DMS53 treated with DMSO at 0.1 percent for 48 hours (cell line): ENCODE data around the gene LGR5.

Experiments
- DNase-seq: peaks from one replicate; lab custom pipeline; 2025; ENCODE audit not compliant: unreplicated experiment; lab: John Stamatoyannopoulos, UW

LGR5 gene

DNA sequence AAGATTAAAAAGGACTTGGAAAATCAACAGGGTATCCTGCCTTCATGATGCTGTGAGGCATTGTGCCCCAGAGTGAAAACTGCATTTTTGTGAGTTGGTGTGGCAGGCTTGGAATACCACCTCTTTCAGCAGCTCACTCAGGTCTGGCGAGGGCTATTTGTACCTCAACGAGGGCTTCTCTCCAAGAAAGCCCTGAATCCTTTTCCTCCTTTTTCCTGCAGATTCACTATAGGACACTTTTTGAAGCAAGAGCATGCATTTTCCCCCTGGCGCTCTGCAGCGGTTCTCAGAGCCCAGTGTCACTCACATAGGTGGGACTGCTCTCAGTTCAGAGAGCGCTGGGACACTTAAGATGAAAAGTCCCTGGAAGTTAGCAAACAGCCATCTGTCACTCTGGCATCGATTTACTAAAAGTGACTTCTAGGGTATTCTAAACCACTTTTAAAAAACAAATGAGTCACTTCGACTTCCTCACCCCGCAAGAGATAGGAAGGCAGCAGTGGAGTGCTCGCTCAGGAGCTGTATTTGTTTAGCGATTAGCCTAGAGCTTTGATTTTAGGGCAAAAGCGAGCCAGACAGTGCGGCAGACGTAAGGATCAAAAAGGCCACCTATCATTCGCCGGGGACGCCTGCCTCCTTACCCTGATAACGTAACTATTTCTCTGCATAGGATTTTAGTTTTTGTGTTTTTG, 782 bp upstream of the LGR5 start:
- DNase-seq = peak; percentile 24

DNA sequence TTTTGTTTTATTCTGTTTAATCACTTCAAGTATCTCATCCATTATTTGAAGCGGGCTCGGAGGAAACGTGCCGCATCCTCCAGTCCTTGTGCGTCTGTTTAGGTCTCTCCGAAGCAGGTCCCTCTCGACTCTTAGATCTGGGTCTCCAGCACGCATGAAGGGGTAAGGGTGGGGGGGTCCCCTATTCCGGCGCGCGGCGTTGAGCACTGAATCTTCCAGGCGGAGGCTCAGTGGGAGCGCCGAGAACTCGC, 311 bp upstream of the LGR5 start:
- peak; percentile 31 for DNase-seq

DNA sequence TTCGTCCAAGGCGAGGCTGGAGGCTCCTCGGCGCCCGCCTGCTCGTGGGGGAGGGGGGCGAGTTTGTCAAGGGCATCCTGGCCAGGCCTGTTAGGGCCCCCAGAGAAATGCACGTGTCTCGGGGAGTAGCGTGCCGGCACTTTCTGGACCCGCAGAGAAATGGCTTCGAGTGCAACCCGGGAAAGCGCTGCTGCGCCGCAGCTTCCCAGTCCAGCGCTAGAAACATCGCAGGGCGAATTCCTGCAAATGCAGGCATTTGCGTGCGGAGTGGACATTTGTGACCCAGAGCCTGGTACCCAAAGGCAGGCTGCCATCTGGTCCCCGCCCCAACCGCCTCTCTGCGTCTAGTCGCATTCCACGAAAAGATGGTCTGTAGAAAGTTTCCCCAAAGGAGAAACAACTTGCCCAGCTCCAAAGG, 756 bp downstream of the LGR5 start:
- no peak for DNase-seq

DNA sequence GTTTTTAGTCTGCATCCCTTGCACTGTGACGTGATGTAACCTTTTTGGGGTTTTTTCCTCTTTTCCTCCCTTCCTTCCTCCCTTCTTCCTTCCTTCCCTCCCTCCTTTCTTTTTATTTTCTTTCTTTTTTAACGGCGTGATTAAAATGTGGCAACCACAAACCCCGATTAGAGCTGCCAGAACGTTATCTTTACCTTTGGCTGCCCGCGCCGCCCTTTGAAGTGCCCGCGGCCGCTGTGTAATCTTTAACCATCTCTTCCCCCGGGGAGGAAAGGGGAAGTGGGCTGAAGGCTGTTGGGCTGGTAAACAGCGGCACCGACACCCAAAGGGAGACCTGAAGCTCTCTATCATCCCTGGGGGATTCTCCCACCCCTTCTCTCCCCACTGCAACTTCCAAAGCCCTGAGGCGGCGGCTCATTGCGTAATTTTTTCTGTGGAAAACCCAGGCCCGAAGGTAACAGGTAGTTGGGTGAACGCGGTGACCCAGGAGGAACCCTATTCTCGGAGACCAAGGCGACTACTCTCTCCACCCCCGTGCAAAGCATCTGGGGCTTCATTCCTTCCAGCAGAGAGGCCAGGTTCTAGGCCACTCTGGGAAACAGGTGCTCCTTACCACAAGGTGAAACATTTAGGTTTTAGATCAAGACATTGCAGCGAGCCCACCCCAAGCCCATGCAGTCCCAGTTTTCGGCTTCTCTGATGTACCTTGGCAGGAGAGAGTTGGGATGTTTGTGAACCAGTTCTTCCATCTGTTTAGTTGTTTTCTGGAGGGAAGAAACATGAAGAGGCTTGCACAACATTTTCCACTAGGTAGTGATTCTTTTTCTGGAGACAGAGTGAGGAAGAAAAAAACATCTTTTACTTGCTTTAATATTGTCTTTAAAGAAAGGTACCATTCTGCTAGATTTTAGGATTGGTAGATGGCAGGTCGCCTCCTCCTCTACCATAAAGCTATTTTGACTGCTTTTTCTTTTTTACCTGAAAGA, 1.5 kb downstream of the LGR5 start:
- peak; percentile 5 for DNase-seq

DNA sequence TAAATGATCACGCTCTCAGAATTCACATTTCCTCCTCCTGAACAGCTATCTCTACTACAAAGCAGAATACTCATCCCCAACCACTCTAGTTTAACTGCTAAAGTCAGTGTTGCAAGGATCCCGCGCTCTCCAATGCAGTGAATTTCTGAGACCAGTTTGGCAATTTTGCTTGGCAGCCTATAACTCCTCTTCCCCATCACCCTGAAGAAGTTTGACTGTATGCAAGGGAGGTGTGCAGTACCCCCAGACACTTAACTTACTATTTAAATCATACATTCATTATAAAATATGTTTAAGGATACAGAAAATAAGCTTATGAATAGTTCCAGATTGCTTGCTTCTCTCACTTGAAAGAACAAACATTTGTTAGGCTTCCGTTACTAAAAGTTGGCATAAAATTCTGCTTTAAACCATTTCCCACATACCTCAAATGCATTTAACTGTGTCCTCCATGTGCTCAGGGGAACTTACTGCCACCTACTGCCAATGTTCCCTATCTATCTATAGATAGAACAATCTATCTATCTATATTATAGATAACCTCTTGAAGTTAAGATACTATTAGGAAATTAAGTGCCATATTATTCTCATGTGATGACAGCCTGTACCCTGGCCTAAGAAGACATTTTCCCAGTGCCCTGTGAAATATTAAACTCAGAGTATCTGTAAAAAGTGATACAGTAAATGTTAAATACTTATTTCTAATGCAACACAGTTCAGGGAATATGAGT, 2.4 kb downstream of the LGR5 start:
- no peak for DNase-seq

DNA sequence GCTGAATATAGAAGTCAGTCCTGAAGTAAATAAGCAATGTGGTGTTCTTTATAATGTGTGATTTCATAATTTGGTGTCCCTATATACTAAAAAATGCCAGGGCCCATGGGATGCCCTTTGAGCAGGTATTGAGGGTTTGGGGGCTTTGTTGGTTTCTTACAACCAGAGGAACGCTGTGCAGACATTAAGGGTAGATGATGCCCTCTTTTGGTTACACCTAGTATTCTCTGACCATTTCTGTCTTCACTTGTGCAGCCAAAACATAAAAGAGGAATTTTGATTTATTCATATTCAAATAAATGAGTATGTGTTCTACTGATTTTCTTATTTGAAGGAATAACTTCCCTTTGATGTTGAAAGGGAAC, 3.0 kb downstream of the LGR5 start:
- DNase-seq = no peak

DNA sequence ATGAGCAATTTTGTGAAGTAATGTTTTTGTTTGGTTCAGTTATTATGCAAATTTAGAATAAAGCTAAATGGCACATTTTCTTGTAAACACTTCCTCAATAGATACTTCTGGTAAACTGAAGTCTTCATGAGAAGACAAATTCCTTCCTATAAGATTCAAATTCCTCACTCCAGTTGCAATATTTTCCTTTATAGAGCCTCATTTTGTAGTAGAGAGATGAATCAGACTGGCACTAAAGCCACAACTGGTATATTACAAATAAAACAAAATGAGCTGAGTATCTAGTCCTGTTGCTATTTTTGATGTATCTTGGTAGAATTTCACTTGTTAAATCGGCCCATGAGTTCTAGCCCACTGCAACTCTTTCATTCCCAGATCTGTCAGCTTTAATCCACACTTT, 5.5 kb downstream of the LGR5 start:
- DNase-seq = no peak

DNA sequence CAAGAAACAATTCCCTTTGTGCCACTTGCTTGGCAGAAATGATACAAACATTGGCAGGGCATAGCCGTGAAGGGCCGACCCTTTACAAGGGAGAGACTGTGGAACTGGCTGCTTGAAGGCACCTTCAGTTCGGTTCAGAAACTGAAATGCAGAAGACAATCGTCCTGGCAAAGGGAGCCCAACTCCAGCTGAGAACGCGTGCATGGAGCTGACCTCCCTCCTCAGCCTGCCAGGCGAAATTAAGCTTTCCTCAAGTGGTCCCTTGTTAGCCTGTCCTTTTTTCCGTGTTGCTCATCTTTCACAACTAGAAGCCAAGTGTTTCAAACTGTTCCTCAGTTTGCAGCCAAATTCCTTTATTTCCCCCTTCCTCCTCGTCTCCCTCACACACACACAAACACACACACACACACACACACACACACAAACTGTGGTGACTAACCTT, 8.1 kb downstream of the LGR5 start:
- DNase-seq = no peak

DNA sequence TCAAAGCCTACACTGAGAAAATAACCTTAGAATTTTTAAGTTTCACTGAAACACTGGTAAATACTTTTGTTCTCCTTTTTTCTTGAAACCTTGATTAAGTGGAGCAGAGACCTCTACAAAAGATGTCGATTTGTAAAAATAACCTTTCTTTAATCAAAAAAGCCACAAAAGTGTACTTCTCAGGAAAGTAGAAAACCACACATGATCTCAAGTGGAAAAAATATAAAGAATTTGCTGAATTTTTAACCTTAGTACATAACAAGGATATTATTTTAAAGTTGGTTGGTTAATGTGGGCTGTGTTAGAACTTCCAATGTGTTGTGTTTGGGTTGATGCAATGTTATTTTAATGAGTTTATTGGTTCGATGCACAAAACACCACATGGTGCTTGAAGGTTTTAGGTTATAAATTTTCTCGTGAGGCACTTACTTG, 8.6 kb downstream of the LGR5 start:
- DNase-seq = no peak

DNA sequence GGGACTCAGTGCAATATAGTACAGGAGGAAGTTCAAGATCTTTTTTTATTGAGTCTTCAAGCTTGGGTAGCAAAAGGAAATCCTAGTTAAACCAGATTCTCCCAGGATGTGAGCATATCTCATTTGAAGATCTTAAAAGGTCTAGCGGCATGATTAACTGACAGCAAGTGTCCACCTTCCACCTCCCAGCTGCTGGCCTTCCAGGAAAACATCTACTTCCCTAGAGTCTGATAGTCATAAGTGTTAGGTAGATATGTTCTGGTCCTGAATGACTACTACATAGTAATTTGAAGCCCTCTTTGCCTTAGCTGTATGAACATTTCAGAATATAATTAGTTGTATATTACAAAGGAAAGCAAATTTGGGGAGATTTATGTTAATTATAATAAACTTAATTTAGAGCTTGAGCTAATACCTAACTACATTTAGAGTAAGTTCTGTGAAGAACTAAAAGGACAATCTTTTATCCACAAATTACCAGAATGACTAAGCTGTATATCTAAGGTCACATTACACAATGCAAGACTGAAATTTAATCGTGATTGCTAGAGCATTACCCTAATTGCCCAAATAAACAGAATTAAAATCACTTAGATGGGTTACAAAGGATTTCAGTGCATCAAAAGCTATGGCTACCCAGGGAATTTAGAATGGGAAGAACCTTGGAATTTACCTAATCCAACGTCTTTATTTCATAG, 9.9 kb downstream of the LGR5 start:
- no peak for DNase-seq

DNA sequence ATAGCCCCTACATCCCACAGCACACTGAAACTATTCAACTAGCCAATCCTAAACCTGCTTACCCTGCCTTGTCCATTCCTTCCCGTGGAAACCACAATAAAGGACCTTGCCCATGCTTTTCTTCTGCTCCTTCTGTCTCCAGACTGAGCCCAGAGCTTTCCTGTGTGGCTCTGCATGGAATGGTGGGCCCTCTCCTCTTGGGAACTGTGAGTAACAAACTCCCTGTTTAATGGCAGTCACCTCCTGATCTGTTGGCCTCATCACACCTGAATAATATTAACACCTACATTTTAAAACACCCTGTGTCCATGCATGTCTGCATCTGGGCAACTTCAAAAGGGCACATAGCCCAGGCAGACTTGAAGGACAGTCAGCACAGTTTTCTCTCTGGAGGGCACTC, 12.4 kb downstream of the LGR5 start:
- no peak for DNase-seq

DNA sequence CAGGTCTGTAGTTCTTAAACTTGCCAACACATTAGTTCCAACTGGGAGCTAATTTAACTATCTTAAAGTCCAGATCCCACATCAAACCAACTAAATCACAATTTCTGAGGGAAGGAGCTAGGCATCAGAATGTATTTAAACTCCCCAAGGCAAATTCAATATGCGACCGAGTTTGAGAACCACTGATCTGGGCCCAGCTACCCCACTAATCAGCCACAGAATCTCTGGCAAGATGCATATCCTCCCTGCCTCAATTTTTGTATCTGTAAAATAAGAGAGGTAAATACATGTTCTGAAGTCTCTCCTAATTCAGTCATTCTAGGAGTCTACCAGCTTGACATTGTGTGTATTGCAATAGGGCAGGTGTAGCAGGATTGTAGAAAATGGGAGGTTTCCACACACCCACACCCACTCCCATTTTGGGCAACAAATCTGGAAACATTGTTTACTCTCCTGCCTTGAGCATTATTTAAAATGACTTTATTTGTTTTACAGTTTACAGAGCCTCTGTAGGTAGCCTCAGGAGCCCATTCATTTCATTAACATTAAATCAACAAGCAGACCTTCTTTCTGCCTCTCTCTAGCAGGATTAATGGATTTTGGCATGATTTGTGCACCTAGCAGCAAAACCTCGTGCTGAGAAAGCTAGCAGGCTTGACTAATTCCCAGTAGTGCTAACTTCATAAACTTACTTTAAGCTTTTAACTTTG, 15.6 kb downstream of the LGR5 start:
- DNase-seq = no peak

DNA sequence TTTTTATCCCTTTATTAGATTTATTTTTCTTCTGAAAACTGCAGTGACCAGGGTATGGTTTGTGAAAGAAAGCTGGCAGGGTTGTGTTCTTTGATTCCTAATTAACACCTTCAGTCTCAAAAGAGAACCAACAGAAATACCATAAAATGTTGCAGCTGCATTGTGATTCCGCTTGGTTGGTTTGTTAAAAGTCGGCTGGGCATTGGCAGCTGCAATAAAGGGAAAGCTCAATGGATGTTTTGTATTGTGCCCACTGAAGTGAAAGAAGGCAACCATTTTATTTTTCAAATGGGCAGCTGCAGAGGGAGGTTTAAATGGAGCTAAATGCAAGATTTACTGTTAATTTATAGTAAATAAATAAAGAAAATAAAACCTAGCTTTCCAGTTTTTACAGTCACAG, 16.7 kb downstream of the LGR5 start:
- no peak for DNase-seq

DNA sequence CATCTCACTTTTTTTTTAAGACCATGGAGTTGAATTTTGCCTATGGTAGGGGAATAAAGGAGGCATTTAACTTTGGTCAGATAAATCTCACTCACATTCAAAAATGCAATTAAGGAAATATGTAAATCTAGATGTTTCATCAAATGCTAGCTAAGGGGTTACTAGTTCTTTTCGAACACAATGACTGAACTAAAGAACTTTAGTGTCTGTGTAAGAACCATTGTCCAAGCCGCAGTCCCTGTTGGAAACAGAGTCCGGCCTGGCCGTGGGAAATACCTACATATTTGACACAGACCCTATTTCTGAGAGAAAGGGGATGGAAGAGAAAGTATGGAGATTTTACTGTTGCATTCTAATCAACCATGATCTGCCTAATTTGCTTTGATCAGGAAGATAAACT, 17.4 kb downstream of the LGR5 start:
- no peak for DNase-seq

DNA sequence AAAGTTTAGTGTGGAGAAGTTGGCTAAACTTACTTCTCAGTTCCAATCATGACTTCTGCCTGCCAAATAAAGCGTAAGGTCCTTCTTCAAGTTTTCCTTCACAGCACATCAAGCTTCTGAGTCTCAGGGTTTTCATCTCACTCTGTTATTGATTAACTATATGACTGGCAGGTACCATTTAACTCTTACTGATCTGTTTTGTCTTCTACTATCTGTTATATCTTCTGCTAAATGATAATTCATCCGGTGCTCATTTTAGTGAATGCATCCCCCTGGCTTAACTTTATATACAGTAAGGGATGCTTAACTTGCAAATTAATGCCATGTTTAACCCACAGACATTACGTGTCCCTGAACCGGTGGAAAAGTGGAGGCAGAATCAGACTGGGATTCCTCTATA, 20.7 kb downstream of the LGR5 start:
- no peak for DNase-seq

DNA sequence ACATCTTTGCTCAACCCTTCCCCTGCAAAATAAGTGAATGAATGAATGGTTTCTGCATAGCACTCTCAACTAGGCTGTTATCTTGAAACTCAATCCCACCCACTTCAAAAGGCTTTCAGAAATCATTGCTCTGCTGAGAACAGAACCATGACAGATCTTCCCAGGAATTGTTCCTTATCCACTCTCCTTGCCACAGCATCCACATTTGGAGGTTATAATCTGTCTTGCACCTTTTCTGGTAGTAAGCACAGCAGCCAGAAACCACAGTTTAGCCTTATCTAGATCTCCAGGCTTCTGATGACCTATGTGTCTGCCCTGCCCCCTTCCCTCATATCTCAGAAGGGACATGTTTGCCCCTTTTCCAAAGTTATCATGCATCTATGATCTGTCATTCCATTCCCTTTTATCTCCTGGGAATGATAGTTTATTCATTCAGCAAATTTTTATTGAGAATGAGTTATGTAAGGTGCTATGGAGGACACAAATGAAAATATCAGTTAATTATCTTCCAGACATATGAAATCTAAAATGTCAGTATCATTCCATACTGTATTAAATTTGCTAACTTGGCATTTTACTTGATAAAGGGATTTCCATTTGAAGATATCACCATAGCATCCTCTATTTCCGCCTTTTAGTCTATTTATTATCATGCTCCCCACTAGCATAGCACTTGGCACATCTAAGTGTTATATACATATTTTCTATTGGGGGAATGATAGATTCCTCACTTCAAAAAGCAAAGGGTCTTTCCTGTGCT, 21.4 kb downstream of the LGR5 start:
- no peak for DNase-seq

DNA sequence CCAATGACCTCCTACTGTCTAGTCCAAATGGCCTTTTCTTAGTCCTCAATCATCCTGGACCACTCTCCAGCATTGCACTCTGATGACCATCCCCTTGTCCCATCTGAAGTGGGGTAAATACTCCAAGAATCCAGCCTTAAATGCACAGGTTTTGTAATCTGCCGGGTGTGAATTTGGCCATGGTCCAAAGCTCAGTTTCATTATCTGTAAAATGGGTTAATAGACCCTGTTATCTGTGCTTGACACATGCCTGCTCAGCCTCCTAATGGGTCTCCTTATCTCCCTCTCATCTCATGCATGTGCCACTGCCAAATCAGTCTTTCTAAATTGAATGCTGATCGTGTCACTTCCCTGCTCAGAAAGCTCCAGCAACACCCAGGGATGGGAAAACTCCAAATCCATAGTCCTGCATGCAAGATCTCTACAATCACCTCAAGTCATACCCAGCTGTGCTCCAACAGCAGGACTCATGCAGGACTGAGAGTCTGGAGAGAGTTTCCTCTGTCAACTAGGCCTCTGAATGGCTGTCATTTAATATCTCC, 22.3 kb downstream of the LGR5 start:
- DNase-seq = no peak

DNA sequence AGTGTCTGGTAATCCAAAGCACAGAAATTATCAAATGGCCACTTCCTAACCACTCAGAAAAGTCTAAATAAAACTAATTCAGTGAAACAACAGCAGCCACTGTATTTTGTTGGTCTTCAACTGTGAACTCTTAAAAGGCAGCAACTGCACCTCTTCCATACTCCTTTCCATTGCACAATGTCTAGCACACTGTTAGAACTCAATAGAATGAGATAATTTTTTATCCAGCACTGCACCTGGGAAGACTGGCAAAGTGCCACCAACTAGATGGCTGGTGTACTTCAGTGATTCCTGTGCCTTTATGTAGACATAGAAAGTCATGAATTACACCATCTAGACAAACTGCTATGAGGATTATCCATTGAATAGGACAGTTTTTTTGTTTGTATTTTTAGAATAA, 26.2 kb downstream of the LGR5 start:
- DNase-seq = peak; percentile 24

DNA sequence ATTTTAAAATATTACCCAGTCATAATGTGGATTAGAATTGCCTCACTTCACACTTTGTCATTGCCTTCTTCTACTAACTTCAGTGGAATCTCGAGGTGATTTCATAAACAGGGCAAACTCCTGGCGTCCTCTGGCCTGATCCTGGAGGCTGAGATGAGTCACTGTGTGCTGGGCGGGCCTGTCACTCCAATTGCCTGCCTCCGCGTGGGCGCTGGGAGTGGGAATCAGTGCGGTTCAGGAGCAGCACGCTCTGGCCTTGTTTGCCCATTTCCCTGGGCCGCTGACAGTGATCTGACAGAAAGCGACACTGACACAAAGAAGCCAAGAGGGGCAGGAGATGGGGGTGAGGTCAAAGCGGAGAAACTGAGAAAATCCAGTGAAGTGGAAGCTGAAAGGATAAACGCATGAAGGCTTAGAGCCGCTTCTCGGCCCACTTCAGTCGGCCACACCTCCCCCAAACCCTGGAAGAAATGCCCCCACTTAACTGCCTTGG, 29.7 kb downstream of the LGR5 start:
- no peak for DNase-seq
